GM10248 (cell line): Measurements from ENCODE around the gene AUTS2.

ENCODE experiments used
- CTCF ChIA-PET: fragments of 300-600 bp; sonication (Branson Sonifier 250); formaldehyde crosslinking; extraction: SDS; loops from one replicate; lab custom pipeline; 2021; ENCODE audit warnings: antibody characterized with exemption; lab: Yijun Ruan, JAX
- POLR2A ChIA-PET: fragments of 350-650 bp; sonication (Branson Sonifier 250); formaldehyde crosslinking; extraction: SDS; loops from one replicate; lab custom pipeline; 2020; ENCODE audit warnings: antibody characterized with exemption; lab: Yijun Ruan, JAX
- DNase-seq: peaks from one replicate; pipeline ENCODE4 v3.0.0; 2012; ENCODE audit errors: extremely low spot score
- CTCF ChIP-seq: IDR thresholded peaks from 2 replicates; pipeline ENCODE4 v1.5.1; 2012; ENCODE audit warnings: mild to moderate bottlenecking, low read depth; ENCODE audit errors: extremely low read depth, missing control alignments, control extremely low read depth

The AUTS2 gene

GRCh38 chr7:70679661-70680060 is 1081.4 kb downstream of the AUTS2 start:
- ChIA-PET POLR2A (no interaction called here), CTCF (no interaction called here)
- no peak for TF ChIP-seq CTCF
- peak; percentile 48 for DNase-seq

GRCh38 chr7:70680306-70680705 is 1082.0 kb downstream of the AUTS2 start:
- no peak for DNase-seq
- ChIA-PET POLR2A (no interaction called here), CTCF (no interaction called here)
- TF ChIP-seq CTCF = no peak

GRCh38 chr7:70680743-70681468 is 1082.6 kb downstream of the AUTS2 start:
- no peak for TF ChIP-seq CTCF
- DNase-seq = no peak
- ChIA-PET POLR2A (no interaction called here), CTCF (interaction anchor here (0.9 to 2.0 kb wide), 2 partner anchors 7 to 36 kb away, joined by 3 to 4 read pairs; no protein-coding TSS in a partner anchor)

GRCh38 chr7:70681469-70682350 is 1083.4 kb downstream of the AUTS2 start:
- POLR2A ChIA-PET = no interaction called here
- CTCF ChIA-PET = interaction anchor here (0.9 to 2.0 kb wide), 3 partner anchors 8 to 93 kb away, joined by 3 to 4 read pairs (median 3); no protein-coding TSS in a partner anchor
- peak; percentile 45 for DNase-seq
- no peak for TF ChIP-seq CTCF

GRCh38 chr7:70684173-70684572 is 1085.9 kb downstream of the AUTS2 start:
- ChIA-PET POLR2A (no interaction called here), CTCF (no interaction called here)
- DNase-seq = no peak
- no peak for TF ChIP-seq CTCF

- CTCF ChIA-PET = interaction anchor here (0.8 kb wide), 1 partner anchor 8 kb away, joined by 4 read pairs; no protein-coding TSS in a partner anchor
- no peak for TF ChIP-seq CTCF
- no peak for DNase-seq
- POLR2A ChIA-PET = no interaction called here
Measured at GRCh38 chr7:70693321-70693685, 1095.0 kb downstream of the AUTS2 start.
